HK-2 (cell line): ENCODE measurements around the gene SGTA.

Experiments
- DNase-seq: peaks from one replicate; pipeline ENCODE4 v3.0.0-alpha.2; 2018; ENCODE audit not compliant: unreplicated experiment

The SGTA gene

GRCh38 chr19:2809387-2810140 lies 26.5 kb upstream of the SGTA start:
- DNase-seq, result no peak

- DNase-seq, result no peak
Measured at GRCh38 chr19:2808129-2808941, 25.3 kb upstream of the SGTA start.

- no peak for DNase-seq
Measured at GRCh38 chr19:2807379-2808128, 24.5 kb upstream of the SGTA start.

GRCh38 chr19:2806736-2807378 lies 23.8 kb upstream of the SGTA start:
- no peak for DNase-seq

- no peak for DNase-seq
Measured at GRCh38 chr19:2805991-2806649, 23.0 kb upstream of the SGTA start.

GRCh38 chr19:2805261-2805900 lies 22.3 kb upstream of the SGTA start:
- no peak for DNase-seq

GRCh38 chr19:2804156-2805004 lies 21.3 kb upstream of the SGTA start:
- DNase-seq, result no peak

GRCh38 chr19:2803486-2804155 lies 20.5 kb upstream of the SGTA start:
- no peak for DNase-seq

GRCh38 chr19:2802826-2803225 lies 19.8 kb upstream of the SGTA start:
- DNase-seq, result no peak

GRCh38 chr19:2800506-2800905 lies 17.4 kb upstream of the SGTA start:
- DNase-seq, result no peak

GRCh38 chr19:2799273-2800020 lies 16.4 kb upstream of the SGTA start:
- no peak for DNase-seq

- DNase-seq, result no peak
Measured at GRCh38 chr19:2798733-2799132, 15.7 kb upstream of the SGTA start.

GRCh38 chr19:2798158-2798685 lies 15.1 kb upstream of the SGTA start:
- no peak for DNase-seq

- DNase-seq, result no peak
Measured at GRCh38 chr19:2797280-2797679, 14.2 kb upstream of the SGTA start.

GRCh38 chr19:2796659-2797266 lies 13.7 kb upstream of the SGTA start:
- no peak for DNase-seq

- DNase-seq, result no peak
Measured at GRCh38 chr19:2795827-2796658, 13.0 kb upstream of the SGTA start.

- DNase-seq, result no peak
Measured at GRCh38 chr19:2793577-2793976, 10.5 kb upstream of the SGTA start.
